Astrocyte (in vitro differentiated cells and primary cell): ENCODE measurements around the gene EGR1. TPM values are rescaled to one million over a fixed set of nuclear protein-coding genes. Genes with fewer than 3 reads are reported as not detected.

Experiments used
- DNase-seq: peaks from one replicate; pipeline ENCODE4 v3.0.0-alpha.2; 2010; ENCODE audit warnings: low read depth
- FAIRE-seq: peaks from 2 replicates; lab custom pipeline; 2011; peaks lifted over from hg19 to GRCh38; lab: Jason Lieb, UNC
- H2AFZ ChIP-seq: 2 replicates; pipeline ENCODE4 v1.6.0; 2012; ENCODE audit warnings: low read depth, low read length, inconsistent platforms
- H3K27ac ChIP-seq: 2 replicates; pipeline ENCODE4 v1.5.1; 2011; ENCODE audit warnings: low read depth, low read length, inconsistent platforms
- H3K27me3 ChIP-seq: 2 replicates; pipeline ENCODE4 v1.6.0; 2011; ENCODE audit warnings: low read length, inconsistent platforms; ENCODE audit not compliant: insufficient read depth
- H3K36me3 ChIP-seq: 2 replicates; pipeline ENCODE4 v1.5.1; 2011; ENCODE audit warnings: low read length, inconsistent platforms; ENCODE audit not compliant: insufficient read depth
- H3K4me1 ChIP-seq: 2 replicates; pipeline ENCODE4 v1.5.1; 2011; ENCODE audit warnings: low read length, inconsistent platforms; ENCODE audit not compliant: insufficient read depth
- H3K4me2 ChIP-seq: 2 replicates; pipeline ENCODE4 v1.6.0; 2012; ENCODE audit warnings: low read length, inconsistent platforms
- H3K4me3 ChIP-seq: 2 replicates; pipeline ENCODE4 v1.5.1; 2011; ENCODE audit warnings: low read depth, mild to moderate bottlenecking, low read length, inconsistent platforms; ENCODE audit not compliant: insufficient read depth
- H3K79me2 ChIP-seq: 2 replicates; pipeline ENCODE4 v1.6.0; 2012; ENCODE audit warnings: mild to moderate bottlenecking, low read length, inconsistent platforms; ENCODE audit not compliant: insufficient read depth
- H3K9ac ChIP-seq: 2 replicates; pipeline ENCODE4 v1.6.0; 2012; ENCODE audit warnings: mild to moderate bottlenecking, low read length, inconsistent platforms
- H3K9me3 ChIP-seq: 2 replicates; pipeline ENCODE4 v1.5.1; 2012; ENCODE audit warnings: low read depth, mild to moderate bottlenecking, low read length, inconsistent platforms; ENCODE audit not compliant: insufficient read depth
- H4K20me1 ChIP-seq: 2 replicates; pipeline ENCODE4 v1.6.0; 2012; ENCODE audit warnings: low read length, inconsistent platforms; ENCODE audit not compliant: insufficient read depth
- H3K27ac Mint-ChIP-seq: one replicate; pipeline ENCODE4 v1.8.0; 2021; ENCODE audit warnings: mild to moderate bottlenecking, mixed read lengths; ENCODE audit not compliant: unreplicated experiment
- H3K27me3 Mint-ChIP-seq: one replicate; pipeline ENCODE4 v1.8.0; 2021; ENCODE audit warnings: low read depth, mixed read lengths; ENCODE audit not compliant: unreplicated experiment
- H3K36me3 Mint-ChIP-seq: one replicate; pipeline ENCODE4 v1.8.0; 2021; ENCODE audit warnings: low read depth, mixed read lengths; ENCODE audit not compliant: unreplicated experiment
- H3K4me1 Mint-ChIP-seq: one replicate; pipeline ENCODE4 v1.8.0; 2021; ENCODE audit warnings: low read depth, mixed read lengths; ENCODE audit not compliant: unreplicated experiment
- H3K4me3 Mint-ChIP-seq: one replicate; pipeline ENCODE4 v1.8.0; 2021; ENCODE audit warnings: mild to moderate bottlenecking, moderate library complexity, mixed read lengths; ENCODE audit not compliant: unreplicated experiment
- H3K9me3 Mint-ChIP-seq: one replicate; pipeline ENCODE4 v1.8.0; 2021; ENCODE audit warnings: mild to moderate bottlenecking, mixed read lengths; ENCODE audit not compliant: unreplicated experiment
- EZH2 ChIP-seq: IDR thresholded peaks from 2 replicates; pipeline ENCODE4 v1.6.1; 2012; ENCODE audit warnings: mild to moderate bottlenecking, low read length, inconsistent platforms; ENCODE audit not compliant: insufficient read depth
- total RNA-seq: library from RNA; stranded (reverse); gene quantifications from 2 replicates; pipeline ENCODE4 v1.2.1, GENCODE V29; 2021
- TF ChIP-seq, protein P1 (sequence below): IDR thresholded peaks from 2 replicates; pipeline ENCODE4 v1.5.1; 2011; ENCODE audit warnings: low read depth, mild to moderate bottlenecking, inconsistent platforms, low read length, moderate library complexity; ENCODE audit not compliant: insufficient read depth

The EGR1 gene
- total RNA-seq, 1 donor from 2014 or later: 31.5 TPM

DNA sequence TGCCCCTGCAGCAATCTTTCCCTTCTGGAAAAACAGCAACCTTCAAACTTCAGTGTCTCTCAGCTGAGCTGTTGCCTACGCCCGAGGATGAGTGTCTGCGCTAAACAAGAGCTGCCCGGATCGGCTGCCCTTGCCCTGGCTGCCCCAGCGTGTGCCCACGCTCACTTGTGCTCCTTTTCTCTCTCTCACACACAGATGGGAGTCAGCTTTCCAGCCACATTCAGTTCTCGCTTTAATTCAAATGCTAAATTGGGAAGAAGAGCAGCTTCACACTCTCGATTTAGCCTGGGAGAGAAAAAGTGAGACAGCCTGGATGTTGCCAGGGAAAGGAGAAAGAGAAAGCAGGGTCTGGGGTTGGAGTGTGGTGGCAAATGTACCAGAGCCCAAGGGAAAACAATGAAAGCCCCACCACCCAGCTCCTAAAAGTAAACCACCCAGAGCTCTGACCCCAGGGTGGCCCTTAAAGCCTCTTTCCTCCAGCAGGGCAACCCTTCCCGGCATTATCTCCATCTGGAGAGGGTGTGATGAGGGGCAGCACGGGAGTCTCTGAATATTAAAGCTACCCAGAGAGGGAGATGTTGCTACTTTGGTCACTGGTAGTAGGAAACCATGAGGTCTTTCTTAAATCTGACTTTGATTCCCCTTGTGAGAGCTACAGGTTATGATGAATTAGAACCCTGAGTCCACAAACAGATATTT lies 9.9 kb upstream of the EGR1 start:
- no peaks in the 10 kb centered on the region for H3K9me3 ChIP-seq
- H3K27me3 ChIP-seq: no peaks in the 10 kb centered on the region
- Mint-ChIP-seq H3K36me3 (peaks cover 2% of the 10 kb centered on the region), H3K27ac (no peak overlapping the region), H3K4me1 (peaks cover 8% of the 10 kb centered on the region), H3K4me3 (no peak overlapping the region), H3K27me3 (peaks cover 37% of the 10 kb centered on the region), H3K9me3 (no peaks in the 10 kb centered on the region)
- TF ChIP-seq, protein P1, sequence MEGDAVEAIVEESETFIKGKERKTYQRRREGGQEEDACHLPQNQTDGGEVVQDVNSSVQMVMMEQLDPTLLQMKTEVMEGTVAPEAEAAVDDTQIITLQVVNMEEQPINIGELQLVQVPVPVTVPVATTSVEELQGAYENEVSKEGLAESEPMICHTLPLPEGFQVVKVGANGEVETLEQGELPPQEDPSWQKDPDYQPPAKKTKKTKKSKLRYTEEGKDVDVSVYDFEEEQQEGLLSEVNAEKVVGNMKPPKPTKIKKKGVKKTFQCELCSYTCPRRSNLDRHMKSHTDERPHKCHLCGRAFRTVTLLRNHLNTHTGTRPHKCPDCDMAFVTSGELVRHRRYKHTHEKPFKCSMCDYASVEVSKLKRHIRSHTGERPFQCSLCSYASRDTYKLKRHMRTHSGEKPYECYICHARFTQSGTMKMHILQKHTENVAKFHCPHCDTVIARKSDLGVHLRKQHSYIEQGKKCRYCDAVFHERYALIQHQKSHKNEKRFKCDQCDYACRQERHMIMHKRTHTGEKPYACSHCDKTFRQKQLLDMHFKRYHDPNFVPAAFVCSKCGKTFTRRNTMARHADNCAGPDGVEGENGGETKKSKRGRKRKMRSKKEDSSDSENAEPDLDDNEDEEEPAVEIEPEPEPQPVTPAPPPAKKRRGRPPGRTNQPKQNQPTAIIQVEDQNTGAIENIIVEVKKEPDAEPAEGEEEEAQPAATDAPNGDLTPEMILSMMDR: no peak
- no peak for TF ChIP-seq EZH2
- H3K36me3 ChIP-seq: no peaks in the 10 kb centered on the region
- FAIRE-seq: no peak
- no peak overlapping the region for H3K27ac ChIP-seq
- peak overlapping the region; percentile 56 for H2AFZ ChIP-seq
- DNase-seq: no peak
- no peak overlapping the region for H3K9ac ChIP-seq
- H3K4me1 ChIP-seq: no peaks in the 10 kb centered on the region
- H3K4me2 ChIP-seq: peak overlapping the region; percentile 54
- H3K79me2 ChIP-seq: no peaks in the 10 kb centered on the region
- no peaks in the 10 kb centered on the region for H4K20me1 ChIP-seq
- H3K4me3 ChIP-seq: no peak overlapping the region

GRCh38 chr5:138457531-138458275 lies 7.6 kb upstream of the EGR1 start:
- no peaks in the 10 kb centered on the region for H3K9me3 Mint-ChIP-seq
- no peak overlapping the region for H3K4me2 ChIP-seq
- H2AFZ ChIP-seq: no peak overlapping the region
- H3K27me3 ChIP-seq: no peaks in the 10 kb centered on the region
- TF ChIP-seq EZH2: no peak
- TF ChIP-seq, protein P1: no peak
- H3K36me3 Mint-ChIP-seq: peaks cover 2% of the 10 kb centered on the region
- DNase-seq (no peak), FAIRE-seq (no peak)
- H3K27ac Mint-ChIP-seq: peak overlapping the region; percentile 20
- H3K27me3 Mint-ChIP-seq: peaks cover 29% of the 10 kb centered on the region
- H3K4me3 Mint-ChIP-seq: no peak overlapping the region
- no peak overlapping the region for H3K27ac ChIP-seq
- no peaks in the 10 kb centered on the region for H3K79me2 ChIP-seq
- H3K4me3 ChIP-seq: no peak overlapping the region
- H3K36me3 ChIP-seq: no peaks in the 10 kb centered on the region
- H3K4me1 ChIP-seq: no peaks in the 10 kb centered on the region
- H3K9ac ChIP-seq: no peak overlapping the region
- H3K4me1 Mint-ChIP-seq: peaks cover 13% of the 10 kb centered on the region
- H3K9me3 ChIP-seq: no peaks in the 10 kb centered on the region
- no peaks in the 10 kb centered on the region for H4K20me1 ChIP-seq
